GM23338 (cell line): ENCODE measurements around the gene B4GALT7.

ENCODE experiments used
- CREB1 ChIP-seq: fragments of 250-450 bp; sonication (Bioruptor Pico); IDR thresholded peaks from 2 replicates; pipeline ENCODE4 v1.5.0; 2020; ENCODE audit warnings: low read depth, mild to moderate bottlenecking, moderate library complexity
- EZH2 ChIP-seq: fragments of 200-600 bp; sonication (generic); IDR thresholded peaks from one replicate; pipeline ENCODE4 v1.8.0; 2017; ENCODE audit warnings: antibody characterized with exemption, mild to moderate bottlenecking, low read depth; ENCODE audit not compliant: unreplicated experiment
- EZH2phosphoT487 ChIP-seq: fragments of 200-600 bp; sonication (generic); IDR thresholded peaks from one replicate; pipeline ENCODE4 v1.8.1; 2018; ENCODE audit warnings: antibody characterized with exemption; ENCODE audit not compliant: unreplicated experiment
- JUNB ChIP-seq: IDR thresholded peaks from one replicate; pipeline ENCODE4 v1.6.1; 2016; ENCODE audit warnings: antibody characterized with exemption; ENCODE audit not compliant: unreplicated experiment
- NANOG ChIP-seq: IDR thresholded peaks from 2 replicates; pipeline ENCODE4 v1.6.1; 2016; ENCODE audit warnings: antibody characterized with exemption, borderline replicate concordance
- POLR2AphosphoS5 ChIP-seq: IDR thresholded peaks from 2 replicates; pipeline ENCODE4 v1.6.1; 2016; ENCODE audit warnings: antibody characterized with exemption, low read depth
- TF ChIP-seq, protein P1 (sequence below): IDR thresholded peaks from one replicate; pipeline ENCODE4 v1.6.1; 2018; ENCODE audit warnings: antibody characterized with exemption; ENCODE audit not compliant: unreplicated experiment
- TF ChIP-seq, protein P2 (sequence below), 2 experiments: fragments of 200-600 bp in 1 of 2; sonication (generic) in 1 of 2; conservative IDR thresholded peaks; 2 replicates each; pipeline versions ENCODE4 v1.5.1 to v1.6.1; 2016 to 2017; ENCODE audit warnings: antibody characterized with exemption in 2 of 2, low read depth in 2 of 2, mild to moderate bottlenecking in 2 of 2, moderate library complexity in 1 of 2
- TF ChIP-seq, protein P3 (sequence below): fragments of 250-450 bp; sonication (Bioruptor Pico); IDR thresholded peaks from 2 replicates; pipeline ENCODE4 v1.5.0; 2020; ENCODE audit warnings: mild to moderate bottlenecking, moderate library complexity
- TF ChIP-seq, protein P4 (sequence below): IDR thresholded peaks from 2 replicates; pipeline ENCODE4 v1.6.1; 2016; ENCODE audit warnings: antibody characterized with exemption

DNA sequence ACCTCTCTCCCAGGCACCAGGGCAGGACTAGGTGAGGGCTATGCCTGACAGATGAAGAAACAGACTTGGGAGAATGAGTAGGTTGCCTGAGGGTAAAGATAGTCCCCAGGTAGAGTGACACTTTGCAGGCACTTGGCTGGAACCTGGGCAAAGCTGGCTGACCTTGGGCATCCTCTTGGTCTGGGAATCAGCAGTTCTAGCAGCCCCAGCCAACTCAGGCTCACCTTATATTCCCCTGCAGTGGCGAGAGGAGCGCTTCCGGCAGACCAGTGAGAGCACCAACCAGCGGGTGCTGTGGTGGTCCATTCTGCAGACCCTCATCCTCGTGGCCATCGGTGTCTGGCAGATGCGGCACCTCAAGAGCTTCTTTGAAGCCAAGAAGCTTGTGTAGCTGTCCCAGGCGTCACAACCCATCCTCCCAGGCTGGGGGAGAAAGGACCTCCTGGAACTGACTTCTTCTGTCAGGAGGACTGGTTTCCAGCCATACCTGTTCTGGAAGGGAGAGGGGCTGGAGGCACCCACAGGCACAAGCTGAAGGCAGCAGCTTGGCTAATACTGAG lies 4.8 kb upstream of the B4GALT7 start:
- TF ChIP-seq, protein P1, sequence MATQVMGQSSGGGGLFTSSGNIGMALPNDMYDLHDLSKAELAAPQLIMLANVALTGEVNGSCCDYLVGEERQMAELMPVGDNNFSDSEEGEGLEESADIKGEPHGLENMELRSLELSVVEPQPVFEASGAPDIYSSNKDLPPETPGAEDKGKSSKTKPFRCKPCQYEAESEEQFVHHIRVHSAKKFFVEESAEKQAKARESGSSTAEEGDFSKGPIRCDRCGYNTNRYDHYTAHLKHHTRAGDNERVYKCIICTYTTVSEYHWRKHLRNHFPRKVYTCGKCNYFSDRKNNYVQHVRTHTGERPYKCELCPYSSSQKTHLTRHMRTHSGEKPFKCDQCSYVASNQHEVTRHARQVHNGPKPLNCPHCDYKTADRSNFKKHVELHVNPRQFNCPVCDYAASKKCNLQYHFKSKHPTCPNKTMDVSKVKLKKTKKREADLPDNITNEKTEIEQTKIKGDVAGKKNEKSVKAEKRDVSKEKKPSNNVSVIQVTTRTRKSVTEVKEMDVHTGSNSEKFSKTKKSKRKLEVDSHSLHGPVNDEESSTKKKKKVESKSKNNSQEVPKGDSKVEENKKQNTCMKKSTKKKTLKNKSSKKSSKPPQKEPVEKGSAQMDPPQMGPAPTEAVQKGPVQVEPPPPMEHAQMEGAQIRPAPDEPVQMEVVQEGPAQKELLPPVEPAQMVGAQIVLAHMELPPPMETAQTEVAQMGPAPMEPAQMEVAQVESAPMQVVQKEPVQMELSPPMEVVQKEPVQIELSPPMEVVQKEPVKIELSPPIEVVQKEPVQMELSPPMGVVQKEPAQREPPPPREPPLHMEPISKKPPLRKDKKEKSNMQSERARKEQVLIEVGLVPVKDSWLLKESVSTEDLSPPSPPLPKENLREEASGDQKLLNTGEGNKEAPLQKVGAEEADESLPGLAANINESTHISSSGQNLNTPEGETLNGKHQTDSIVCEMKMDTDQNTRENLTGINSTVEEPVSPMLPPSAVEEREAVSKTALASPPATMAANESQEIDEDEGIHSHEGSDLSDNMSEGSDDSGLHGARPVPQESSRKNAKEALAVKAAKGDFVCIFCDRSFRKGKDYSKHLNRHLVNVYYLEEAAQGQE, result no peak
- TF ChIP-seq, protein P2, sequence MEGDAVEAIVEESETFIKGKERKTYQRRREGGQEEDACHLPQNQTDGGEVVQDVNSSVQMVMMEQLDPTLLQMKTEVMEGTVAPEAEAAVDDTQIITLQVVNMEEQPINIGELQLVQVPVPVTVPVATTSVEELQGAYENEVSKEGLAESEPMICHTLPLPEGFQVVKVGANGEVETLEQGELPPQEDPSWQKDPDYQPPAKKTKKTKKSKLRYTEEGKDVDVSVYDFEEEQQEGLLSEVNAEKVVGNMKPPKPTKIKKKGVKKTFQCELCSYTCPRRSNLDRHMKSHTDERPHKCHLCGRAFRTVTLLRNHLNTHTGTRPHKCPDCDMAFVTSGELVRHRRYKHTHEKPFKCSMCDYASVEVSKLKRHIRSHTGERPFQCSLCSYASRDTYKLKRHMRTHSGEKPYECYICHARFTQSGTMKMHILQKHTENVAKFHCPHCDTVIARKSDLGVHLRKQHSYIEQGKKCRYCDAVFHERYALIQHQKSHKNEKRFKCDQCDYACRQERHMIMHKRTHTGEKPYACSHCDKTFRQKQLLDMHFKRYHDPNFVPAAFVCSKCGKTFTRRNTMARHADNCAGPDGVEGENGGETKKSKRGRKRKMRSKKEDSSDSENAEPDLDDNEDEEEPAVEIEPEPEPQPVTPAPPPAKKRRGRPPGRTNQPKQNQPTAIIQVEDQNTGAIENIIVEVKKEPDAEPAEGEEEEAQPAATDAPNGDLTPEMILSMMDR (conservative IDR thresholded peaks at IDR 0.05; ENCODE audit: low read depth in 2 of 2), result no peak
- no peak for TF ChIP-seq EZH2phosphoT487
- TF ChIP-seq EZH2, result no peak
- TF ChIP-seq POLR2AphosphoS5, result no peak
- TF ChIP-seq, protein P3, sequence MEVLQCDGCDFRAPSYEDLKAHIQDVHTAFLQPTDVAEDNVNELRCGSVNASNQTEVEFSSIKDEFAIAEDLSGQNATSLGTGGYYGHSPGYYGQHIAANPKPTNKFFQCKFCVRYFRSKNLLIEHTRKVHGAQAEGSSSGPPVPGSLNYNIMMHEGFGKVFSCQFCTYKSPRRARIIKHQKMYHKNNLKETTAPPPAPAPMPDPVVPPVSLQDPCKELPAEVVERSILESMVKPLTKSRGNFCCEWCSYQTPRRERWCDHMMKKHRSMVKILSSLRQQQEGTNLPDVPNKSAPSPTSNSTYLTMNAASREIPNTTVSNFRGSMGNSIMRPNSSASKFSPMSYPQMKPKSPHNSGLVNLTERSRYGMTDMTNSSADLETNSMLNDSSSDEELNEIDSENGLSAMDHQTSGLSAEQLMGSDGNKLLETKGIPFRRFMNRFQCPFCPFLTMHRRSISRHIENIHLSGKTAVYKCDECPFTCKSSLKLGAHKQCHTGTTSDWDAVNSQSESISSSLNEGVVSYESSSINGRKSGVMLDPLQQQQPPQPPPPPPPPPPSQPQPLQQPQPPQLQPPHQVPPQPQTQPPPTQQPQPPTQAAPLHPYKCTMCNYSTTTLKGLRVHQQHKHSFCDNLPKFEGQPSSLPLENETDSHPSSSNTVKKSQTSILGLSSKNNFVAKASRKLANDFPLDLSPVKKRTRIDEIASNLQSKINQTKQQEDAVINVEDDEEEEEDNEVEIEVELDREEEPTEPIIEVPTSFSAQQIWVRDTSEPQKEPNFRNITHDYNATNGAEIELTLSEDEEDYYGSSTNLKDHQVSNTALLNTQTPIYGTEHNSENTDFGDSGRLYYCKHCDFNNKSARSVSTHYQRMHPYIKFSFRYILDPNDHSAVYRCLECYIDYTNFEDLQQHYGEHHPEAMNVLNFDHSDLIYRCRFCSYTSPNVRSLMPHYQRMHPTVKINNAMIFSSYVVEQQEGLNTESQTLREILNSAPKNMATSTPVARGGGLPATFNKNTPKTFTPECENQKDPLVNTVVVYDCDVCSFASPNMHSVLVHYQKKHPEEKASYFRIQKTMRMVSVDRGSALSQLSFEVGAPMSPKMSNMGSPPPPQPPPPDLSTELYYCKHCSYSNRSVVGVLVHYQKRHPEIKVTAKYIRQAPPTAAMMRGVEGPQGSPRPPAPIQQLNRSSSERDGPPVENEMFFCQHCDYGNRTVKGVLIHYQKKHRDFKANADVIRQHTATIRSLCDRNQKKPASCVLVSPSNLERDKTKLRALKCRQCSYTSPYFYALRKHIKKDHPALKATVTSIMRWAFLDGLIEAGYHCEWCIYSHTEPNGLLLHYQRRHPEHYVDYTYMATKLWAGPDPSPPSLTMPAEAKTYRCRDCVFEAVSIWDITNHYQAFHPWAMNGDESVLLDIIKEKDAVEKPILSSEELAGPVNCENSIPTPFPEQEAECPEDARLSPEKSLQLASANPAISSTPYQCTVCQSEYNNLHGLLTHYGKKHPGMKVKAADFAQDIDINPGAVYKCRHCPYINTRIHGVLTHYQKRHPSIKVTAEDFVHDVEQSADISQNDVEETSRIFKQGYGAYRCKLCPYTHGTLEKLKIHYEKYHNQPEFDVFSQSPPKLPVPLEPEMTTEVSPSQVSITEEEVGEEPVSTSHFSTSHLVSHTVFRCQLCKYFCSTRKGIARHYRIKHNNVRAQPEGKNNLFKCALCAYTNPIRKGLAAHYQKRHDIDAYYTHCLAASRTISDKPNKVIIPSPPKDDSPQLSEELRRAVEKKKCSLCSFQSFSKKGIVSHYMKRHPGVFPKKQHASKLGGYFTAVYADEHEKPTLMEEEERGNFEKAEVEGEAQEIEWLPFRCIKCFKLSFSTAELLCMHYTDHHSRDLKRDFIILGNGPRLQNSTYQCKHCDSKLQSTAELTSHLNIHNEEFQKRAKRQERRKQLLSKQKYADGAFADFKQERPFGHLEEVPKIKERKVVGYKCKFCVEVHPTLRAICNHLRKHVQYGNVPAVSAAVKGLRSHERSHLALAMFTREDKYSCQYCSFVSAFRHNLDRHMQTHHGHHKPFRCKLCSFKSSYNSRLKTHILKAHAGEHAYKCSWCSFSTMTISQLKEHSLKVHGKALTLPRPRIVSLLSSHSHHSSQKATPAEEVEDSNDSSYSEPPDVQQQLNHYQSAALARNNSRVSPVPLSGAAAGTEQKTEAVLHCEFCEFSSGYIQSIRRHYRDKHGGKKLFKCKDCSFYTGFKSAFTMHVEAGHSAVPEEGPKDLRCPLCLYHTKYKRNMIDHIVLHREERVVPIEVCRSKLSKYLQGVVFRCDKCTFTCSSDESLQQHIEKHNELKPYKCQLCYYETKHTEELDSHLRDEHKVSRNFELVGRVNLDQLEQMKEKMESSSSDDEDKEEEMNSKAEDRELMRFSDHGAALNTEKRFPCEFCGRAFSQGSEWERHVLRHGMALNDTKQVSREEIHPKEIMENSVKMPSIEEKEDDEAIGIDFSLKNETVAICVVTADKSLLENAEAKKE (CRISPR knock-in tag), result no peak
- no peak for TF ChIP-seq CREB1 (CRISPR knock-in tag)
- TF ChIP-seq, protein P4, sequence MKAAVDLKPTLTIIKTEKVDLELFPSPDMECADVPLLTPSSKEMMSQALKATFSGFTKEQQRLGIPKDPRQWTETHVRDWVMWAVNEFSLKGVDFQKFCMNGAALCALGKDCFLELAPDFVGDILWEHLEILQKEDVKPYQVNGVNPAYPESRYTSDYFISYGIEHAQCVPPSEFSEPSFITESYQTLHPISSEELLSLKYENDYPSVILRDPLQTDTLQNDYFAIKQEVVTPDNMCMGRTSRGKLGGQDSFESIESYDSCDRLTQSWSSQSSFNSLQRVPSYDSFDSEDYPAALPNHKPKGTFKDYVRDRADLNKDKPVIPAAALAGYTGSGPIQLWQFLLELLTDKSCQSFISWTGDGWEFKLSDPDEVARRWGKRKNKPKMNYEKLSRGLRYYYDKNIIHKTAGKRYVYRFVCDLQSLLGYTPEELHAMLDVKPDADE, result no peak
- TF ChIP-seq NANOG, result no peak
- TF ChIP-seq JUNB, result no peak
